Neural cell (in vitro differentiated cells): ENCODE results near the gene SEPTIN6. TPM values are rescaled to one million over a fixed set of nuclear protein-coding genes. Genes with fewer than 3 reads are reported as not detected.

ENCODE experiments used
- H2AFZ ChIP-seq: fragments of 200-600, 300-800 bp; sonication (generic), shearing (Covaris generic); 2 replicates; pipeline ENCODE4 v1.6.0; 2014; ENCODE audit warnings: low read depth, mild to moderate bottlenecking, antibody characterized with exemption, low read length, moderate library complexity
- H3F3A ChIP-seq: fragments of 200-600 bp; shearing (Covaris generic); 2 replicates; pipeline ENCODE4 v1.6.1; 2016; ENCODE audit warnings: mild to moderate bottlenecking, moderate library complexity, mixed read lengths, antibody characterized with exemption, low read length; ENCODE audit not compliant: insufficient read depth, poor library complexity, severe bottlenecking
- H3K27ac ChIP-seq: fragments of 200-600, 300-800 bp; sonication (generic), shearing (Covaris generic); 2 replicates; pipeline ENCODE4 v1.5.1; 2014; ENCODE audit warnings: mild to moderate bottlenecking, low read length, moderate library complexity
- H3K27me3 ChIP-seq: fragments of 300-800, 200-600 bp; sonication (generic), shearing (Covaris generic); 2 replicates; pipeline ENCODE4 v1.6.0; 2014; ENCODE audit warnings: mild to moderate bottlenecking, low read depth, low read length, moderate library complexity; ENCODE audit not compliant: insufficient read depth
- H3K36me3 ChIP-seq: fragments of 300-800, 200-600 bp; sonication (generic), shearing (Covaris generic); 2 replicates; pipeline ENCODE4 v1.5.1; 2014; ENCODE audit warnings: mild to moderate bottlenecking, antibody characterized with exemption, low read length, moderate library complexity; ENCODE audit not compliant: insufficient read depth
- H3K4me2 ChIP-seq: fragments of 300-800, 200-600 bp; sonication (generic), shearing (Covaris generic); 2 replicates; pipeline ENCODE4 v1.6.0; 2014; ENCODE audit warnings: mild to moderate bottlenecking, low read length
- H3K4me3 ChIP-seq: fragments of 300-800, 200-600 bp; sonication (generic), shearing (Covaris generic); 2 replicates; pipeline ENCODE4 v1.5.1; 2014; ENCODE audit warnings: mild to moderate bottlenecking, low read length, moderate library complexity
- H3K79me2 ChIP-seq: fragments of 200-600 bp; shearing (Covaris generic); replicated peaks from 2 replicates; pipeline ENCODE4 v1.6.0; 2014; ENCODE audit warnings: mild to moderate bottlenecking, low read length, moderate library complexity; ENCODE audit not compliant: insufficient read depth
- H3K9ac ChIP-seq: fragments of 300-800, 200-600 bp; sonication (generic), shearing (Covaris generic); 2 replicates; pipeline ENCODE4 v1.6.1; 2016; ENCODE audit warnings: mild to moderate bottlenecking, low read length, mixed read lengths
- H3K9me2 ChIP-seq: fragments of 200-600 bp; shearing (Covaris generic); 2 replicates; pipeline ENCODE4 v1.6.1; 2016; ENCODE audit warnings: mild to moderate bottlenecking, low read length, mixed read lengths; ENCODE audit not compliant: insufficient read depth
- H3K9me3 ChIP-seq: fragments of 200-600, 300-800 bp; sonication (generic), shearing (Covaris generic); 2 replicates; pipeline ENCODE4 v1.6.1; 2016; ENCODE audit warnings: mild to moderate bottlenecking, mixed run types, low read length, moderate library complexity, mixed read lengths
- H4K20me1 ChIP-seq: fragments of 200-600 bp; shearing (Covaris generic); 2 replicates; pipeline ENCODE4 v1.6.1; 2016; ENCODE audit warnings: mild to moderate bottlenecking, mixed run types; ENCODE audit not compliant: insufficient read depth
- EP300 ChIP-seq: fragments of 450-650 bp; conservative IDR thresholded peaks from 2 replicates; pipeline ENCODE4 v1.6.1; 2014; ENCODE audit warnings: antibody characterized with exemption, mild to moderate bottlenecking, moderate library complexity; ENCODE audit not compliant: poor library complexity, severe bottlenecking
- EZH2 ChIP-seq: fragments of 200-600, 300-800 bp; shearing (Covaris generic), sonication (generic); IDR thresholded peaks from 2 replicates; pipeline ENCODE4 v1.6.1; 2014; ENCODE audit warnings: antibody characterized with exemption, low read length, borderline replicate concordance, mild to moderate bottlenecking; ENCODE audit not compliant: insufficient read depth, poor library complexity, severe bottlenecking
- MXI1 ChIP-seq: fragments of 450-650 bp; conservative IDR thresholded peaks from 2 replicates; pipeline ENCODE4 v1.6.1; 2014; ENCODE audit warnings: antibody characterized with exemption, mild to moderate bottlenecking; ENCODE audit not compliant: poor library complexity, severe bottlenecking
- POLR2AphosphoS5 ChIP-seq: IDR thresholded peaks from 2 replicates; pipeline ENCODE4 v1.6.1; 2012
- RAD21 ChIP-seq: fragments of 450-650 bp; conservative IDR thresholded peaks from 2 replicates; pipeline ENCODE4 v1.6.1; 2014; ENCODE audit warnings: antibody characterized with exemption, mild to moderate bottlenecking, moderate library complexity
- SMC3 ChIP-seq: fragments of 450-650 bp; conservative IDR thresholded peaks from 2 replicates; pipeline ENCODE4 v1.6.1; 2014; ENCODE audit warnings: antibody characterized with exemption, mild to moderate bottlenecking, moderate library complexity; ENCODE audit not compliant: poor library complexity
- TAF1 ChIP-seq: IDR thresholded peaks from 2 replicates; pipeline ENCODE4 v1.6.1; 2012; ENCODE audit warnings: low read depth
- polyA plus RNA-seq: library from polyadenylated mRNA; depleted of rRNA; stranded (reverse); fragments of >200 nt; gene quantifications from 2 replicates; pipeline ENCODE4 v1.2.3, GENCODE V29; 2014
- TF ChIP-seq, protein P1 (sequence below): IDR thresholded peaks from 2 replicates; pipeline ENCODE4 v1.6.1; 2012; ENCODE audit warnings: borderline replicate concordance
- TF ChIP-seq, protein P2 (sequence below): fragments of 450-650 bp; IDR thresholded peaks from 2 replicates; pipeline ENCODE4 v1.5.1; 2014; ENCODE audit warnings: antibody characterized with exemption, mild to moderate bottlenecking, moderate library complexity; ENCODE audit not compliant: poor library complexity, severe bottlenecking

Gene SEPTIN6
- polyA plus RNA-seq, 1 donor from 2014 or later: 155 TPM

DNA sequence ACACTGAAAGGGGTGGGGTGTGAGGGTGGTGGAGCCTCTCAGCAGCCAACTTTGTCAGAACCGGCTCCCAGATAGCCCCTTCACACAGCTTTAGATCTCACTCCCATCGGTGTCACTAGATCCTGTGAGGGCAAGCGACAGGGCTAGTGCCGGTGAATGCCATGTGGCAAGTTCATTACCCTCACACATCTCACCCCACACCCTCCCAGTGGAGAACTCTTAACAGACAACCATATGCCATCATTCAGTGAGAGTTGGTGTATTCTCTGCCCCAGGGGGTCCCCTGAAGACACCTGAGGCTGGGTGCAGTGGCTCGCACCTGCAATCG is 15.3 kb downstream of the SEPTIN6 start:
- Histone ChIP-seq H4K20me1 (no peaks in the 10 kb centered on the region), H3K9me2 (no peaks in the 10 kb centered on the region), H3K4me2 (no peak overlapping the region), H3K27ac (no peak overlapping the region), H3K79me2 (peaks cover 10% of the 10 kb centered on the region), H2AFZ (no peak overlapping the region), H3F3A (no peaks in the 10 kb centered on the region), H3K4me3 (no peak overlapping the region), H3K36me3 (no peaks in the 10 kb centered on the region), H3K27me3 (no peaks in the 10 kb centered on the region), H3K9ac (no peak overlapping the region), H3K9me3 (no peaks in the 10 kb centered on the region)
- TF ChIP-seq SMC3 (no peak), EP300 (no peak), RAD21 (no peak), POLR2AphosphoS5 (no peak), TAF1 (no peak), EZH2 (no peak), MXI1 (no peak)
- TF ChIP-seq, protein P1, sequence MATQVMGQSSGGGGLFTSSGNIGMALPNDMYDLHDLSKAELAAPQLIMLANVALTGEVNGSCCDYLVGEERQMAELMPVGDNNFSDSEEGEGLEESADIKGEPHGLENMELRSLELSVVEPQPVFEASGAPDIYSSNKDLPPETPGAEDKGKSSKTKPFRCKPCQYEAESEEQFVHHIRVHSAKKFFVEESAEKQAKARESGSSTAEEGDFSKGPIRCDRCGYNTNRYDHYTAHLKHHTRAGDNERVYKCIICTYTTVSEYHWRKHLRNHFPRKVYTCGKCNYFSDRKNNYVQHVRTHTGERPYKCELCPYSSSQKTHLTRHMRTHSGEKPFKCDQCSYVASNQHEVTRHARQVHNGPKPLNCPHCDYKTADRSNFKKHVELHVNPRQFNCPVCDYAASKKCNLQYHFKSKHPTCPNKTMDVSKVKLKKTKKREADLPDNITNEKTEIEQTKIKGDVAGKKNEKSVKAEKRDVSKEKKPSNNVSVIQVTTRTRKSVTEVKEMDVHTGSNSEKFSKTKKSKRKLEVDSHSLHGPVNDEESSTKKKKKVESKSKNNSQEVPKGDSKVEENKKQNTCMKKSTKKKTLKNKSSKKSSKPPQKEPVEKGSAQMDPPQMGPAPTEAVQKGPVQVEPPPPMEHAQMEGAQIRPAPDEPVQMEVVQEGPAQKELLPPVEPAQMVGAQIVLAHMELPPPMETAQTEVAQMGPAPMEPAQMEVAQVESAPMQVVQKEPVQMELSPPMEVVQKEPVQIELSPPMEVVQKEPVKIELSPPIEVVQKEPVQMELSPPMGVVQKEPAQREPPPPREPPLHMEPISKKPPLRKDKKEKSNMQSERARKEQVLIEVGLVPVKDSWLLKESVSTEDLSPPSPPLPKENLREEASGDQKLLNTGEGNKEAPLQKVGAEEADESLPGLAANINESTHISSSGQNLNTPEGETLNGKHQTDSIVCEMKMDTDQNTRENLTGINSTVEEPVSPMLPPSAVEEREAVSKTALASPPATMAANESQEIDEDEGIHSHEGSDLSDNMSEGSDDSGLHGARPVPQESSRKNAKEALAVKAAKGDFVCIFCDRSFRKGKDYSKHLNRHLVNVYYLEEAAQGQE: no peak
- TF ChIP-seq, protein P2, sequence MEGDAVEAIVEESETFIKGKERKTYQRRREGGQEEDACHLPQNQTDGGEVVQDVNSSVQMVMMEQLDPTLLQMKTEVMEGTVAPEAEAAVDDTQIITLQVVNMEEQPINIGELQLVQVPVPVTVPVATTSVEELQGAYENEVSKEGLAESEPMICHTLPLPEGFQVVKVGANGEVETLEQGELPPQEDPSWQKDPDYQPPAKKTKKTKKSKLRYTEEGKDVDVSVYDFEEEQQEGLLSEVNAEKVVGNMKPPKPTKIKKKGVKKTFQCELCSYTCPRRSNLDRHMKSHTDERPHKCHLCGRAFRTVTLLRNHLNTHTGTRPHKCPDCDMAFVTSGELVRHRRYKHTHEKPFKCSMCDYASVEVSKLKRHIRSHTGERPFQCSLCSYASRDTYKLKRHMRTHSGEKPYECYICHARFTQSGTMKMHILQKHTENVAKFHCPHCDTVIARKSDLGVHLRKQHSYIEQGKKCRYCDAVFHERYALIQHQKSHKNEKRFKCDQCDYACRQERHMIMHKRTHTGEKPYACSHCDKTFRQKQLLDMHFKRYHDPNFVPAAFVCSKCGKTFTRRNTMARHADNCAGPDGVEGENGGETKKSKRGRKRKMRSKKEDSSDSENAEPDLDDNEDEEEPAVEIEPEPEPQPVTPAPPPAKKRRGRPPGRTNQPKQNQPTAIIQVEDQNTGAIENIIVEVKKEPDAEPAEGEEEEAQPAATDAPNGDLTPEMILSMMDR: no peak

DNA sequence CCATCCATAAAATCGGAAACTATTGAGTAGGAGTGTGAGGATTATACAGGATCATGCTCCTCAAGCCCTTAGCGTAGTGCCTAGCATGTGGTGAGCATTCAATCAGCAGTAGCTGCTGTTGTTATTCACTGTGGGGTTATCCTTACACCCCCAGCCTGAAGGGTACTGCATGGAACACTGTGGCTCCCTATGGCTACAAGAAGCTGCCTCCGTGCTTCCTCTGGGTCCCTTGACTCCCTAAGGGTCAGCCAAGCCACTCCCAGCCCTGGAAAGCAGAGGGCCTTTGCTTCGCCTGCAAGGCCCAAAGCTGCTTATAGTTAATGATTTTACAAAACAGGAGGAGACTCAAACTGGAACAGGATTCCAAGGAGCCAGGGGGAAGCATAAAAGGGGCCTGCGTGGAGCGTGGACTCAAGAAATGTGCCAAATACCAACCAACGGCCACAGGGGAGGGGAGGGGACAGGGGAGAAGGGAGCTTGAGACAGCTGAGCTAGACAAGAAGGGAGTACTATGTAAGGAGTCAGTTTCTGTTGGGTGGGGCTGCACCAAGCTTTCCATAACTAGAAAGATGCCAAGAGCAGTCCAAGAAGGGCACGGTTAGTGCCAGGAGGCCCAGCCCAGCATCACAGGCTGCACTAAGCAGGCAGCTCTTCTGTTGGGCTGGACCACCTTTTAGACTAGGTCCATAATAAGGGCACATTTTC is 15.9 kb downstream of the SEPTIN6 start:
- TF ChIP-seq, protein P2: no peak
- TF ChIP-seq POLR2AphosphoS5: no peak
- TF ChIP-seq RAD21: no peak
- no peak for TF ChIP-seq EP300
- no peak for TF ChIP-seq TAF1
- no peak for TF ChIP-seq SMC3
- TF ChIP-seq, protein P1: no peak
- TF ChIP-seq MXI1: no peak
- TF ChIP-seq EZH2: no peak
- Histone ChIP-seq H3K9me3 (no peaks in the 10 kb centered on the region), H3K79me2 (peaks cover 6% of the 10 kb centered on the region), H3K36me3 (no peaks in the 10 kb centered on the region), H3K9ac (no peak overlapping the region), H3F3A (no peaks in the 10 kb centered on the region), H4K20me1 (no peaks in the 10 kb centered on the region), H3K4me3 (no peak overlapping the region), H3K9me2 (no peaks in the 10 kb centered on the region), H2AFZ (no peak overlapping the region), H3K4me2 (no peak overlapping the region), H3K27ac (no peak overlapping the region), H3K27me3 (no peaks in the 10 kb centered on the region)
